Immature natural killer cell (primary cell): ENCODE results near the gene WDFY4. TPM values are rescaled to one million over a fixed set of nuclear protein-coding genes. Genes with fewer than 3 reads are reported as not detected.

ENCODE experiments used
- DNase-seq, 3 donors: peaks; one replicate each; pipeline ENCODE4 v3.0.0; 2022; ENCODE audit warnings: mixed read lengths in 1 of 3
- H3K27ac Mint-ChIP-seq, 6 donors: one replicate each; pipeline ENCODE4 v1.8.0; 2020; ENCODE audit warnings: mixed read lengths in 6 of 6, mild to moderate bottlenecking in 5 of 6, inconsistent platforms in 4 of 6, moderate library complexity in 3 of 6
- H3K27me3 Mint-ChIP-seq, 3 donors: one replicate each; pipeline ENCODE4 v1.8.0; 2020 to 2021; ENCODE audit warnings: low read depth in 3 of 3, mild to moderate bottlenecking in 3 of 3, mixed read lengths in 3 of 3, moderate library complexity in 3 of 3, inconsistent platforms in 1 of 3
- H3K36me3 Mint-ChIP-seq, 3 donors: one replicate each; pipeline ENCODE4 v1.8.0; 2020; ENCODE audit warnings: mixed read lengths in 3 of 3, inconsistent platforms in 2 of 3, mild to moderate bottlenecking in 2 of 3
- H3K4me1 Mint-ChIP-seq, 2 donors: one replicate each; pipeline ENCODE4 v1.8.0; 2020; ENCODE audit warnings: inconsistent platforms in 2 of 2, mild to moderate bottlenecking in 2 of 2, mixed read lengths in 2 of 2, moderate library complexity in 1 of 2
- H3K4me3 Mint-ChIP-seq, 5 donors: one replicate each; pipeline ENCODE4 v1.8.0; 2020; ENCODE audit warnings: mild to moderate bottlenecking in 5 of 5, mixed read lengths in 5 of 5, inconsistent platforms in 3 of 5, moderate library complexity in 3 of 5
- H3K9me3 Mint-ChIP-seq, 6 donors: one replicate each; pipeline ENCODE4 v1.8.0; 2020; ENCODE audit warnings: mild to moderate bottlenecking in 6 of 6, mixed read lengths in 6 of 6, inconsistent platforms in 4 of 6, moderate library complexity in 3 of 6
- polyA plus RNA-seq, 3 donors: library from polyadenylated mRNA; unstranded; fragments of 300-500 nt; fragmentation: Illumina TruSeq; gene quantifications; one replicate each; pipeline ENCODE4 v1.2.3, GENCODE V29; 2021

The WDFY4 gene
- polyA plus RNA-seq, 3 donors from 2014 or later: 1.0 to 2.2 TPM; not detected in 1

- DNase-seq: no peak
- H3K27ac Mint-ChIP-seq: no peak overlapping the region
- H3K36me3 Mint-ChIP-seq: no peaks in the 10 kb centered on the region
- H3K27me3 Mint-ChIP-seq: peaks cover 2 to 6% (median 2%) of the 10 kb centered on the region in 3 donors
- H3K9me3 Mint-ChIP-seq: no peaks in the 10 kb centered on the region
- H3K4me1 Mint-ChIP-seq: no peaks in the 10 kb centered on the region
- no peak overlapping the region for H3K4me3 Mint-ChIP-seq
Measured at GRCh38 chr10:48701139-48701901, 16.6 kb downstream of the WDFY4 start.

- H3K4me1 Mint-ChIP-seq: no peaks in the 10 kb centered on the region
- DNase-seq: no peak
- no peak overlapping the region for H3K27ac Mint-ChIP-seq
- H3K27me3 Mint-ChIP-seq: peaks cover 0 to 6% (median 2%) of the 10 kb centered on the region in 3 donors
- H3K9me3 Mint-ChIP-seq: no peaks in the 10 kb centered on the region
- no peaks in the 10 kb centered on the region for H3K36me3 Mint-ChIP-seq
- H3K4me3 Mint-ChIP-seq: no peak overlapping the region
Measured at GRCh38 chr10:48701941-48702340, 17.3 kb downstream of the WDFY4 start.

GRCh38 chr10:48703531-48704122, 19.0 kb downstream of the WDFY4 start:
- no peak overlapping the region for H3K4me3 Mint-ChIP-seq
- H3K36me3 Mint-ChIP-seq: no peaks in the 10 kb centered on the region
- no peak for DNase-seq
- peaks cover 0 to 6% (median 5%) of the 10 kb centered on the region in 3 donors for H3K27me3 Mint-ChIP-seq
- H3K27ac Mint-ChIP-seq: no peak overlapping the region
- peaks cover 0 to 2% (median 0%) of the 10 kb centered on the region in 6 donors for H3K9me3 Mint-ChIP-seq
- H3K4me1 Mint-ChIP-seq: no peaks in the 10 kb centered on the region

GRCh38 chr10:48704156-48704555, 19.5 kb downstream of the WDFY4 start:
- no peak for DNase-seq
- Mint-ChIP-seq H3K9me3 (peaks cover 0 to 2% (median 0%) of the 10 kb centered on the region in 6 donors), H3K4me3 (no peak overlapping the region), H3K27me3 (peaks cover 0 to 6% (median 5%) of the 10 kb centered on the region in 3 donors), H3K4me1 (no peaks in the 10 kb centered on the region), H3K27ac (no peak overlapping the region), H3K36me3 (no peaks in the 10 kb centered on the region)

GRCh38 chr10:48705401-48705938, 20.8 kb downstream of the WDFY4 start:
- H3K36me3 Mint-ChIP-seq: no peaks in the 10 kb centered on the region
- H3K4me3 Mint-ChIP-seq: no peak overlapping the region
- H3K9me3 Mint-ChIP-seq: peaks cover 0 to 2% (median 0%) of the 10 kb centered on the region in 6 donors
- H3K27me3 Mint-ChIP-seq: peaks cover 0 to 6% (median 6%) of the 10 kb centered on the region in 3 donors
- DNase-seq: no peak
- no peak overlapping the region for H3K27ac Mint-ChIP-seq
- no peaks in the 10 kb centered on the region for H3K4me1 Mint-ChIP-seq

DNA sequence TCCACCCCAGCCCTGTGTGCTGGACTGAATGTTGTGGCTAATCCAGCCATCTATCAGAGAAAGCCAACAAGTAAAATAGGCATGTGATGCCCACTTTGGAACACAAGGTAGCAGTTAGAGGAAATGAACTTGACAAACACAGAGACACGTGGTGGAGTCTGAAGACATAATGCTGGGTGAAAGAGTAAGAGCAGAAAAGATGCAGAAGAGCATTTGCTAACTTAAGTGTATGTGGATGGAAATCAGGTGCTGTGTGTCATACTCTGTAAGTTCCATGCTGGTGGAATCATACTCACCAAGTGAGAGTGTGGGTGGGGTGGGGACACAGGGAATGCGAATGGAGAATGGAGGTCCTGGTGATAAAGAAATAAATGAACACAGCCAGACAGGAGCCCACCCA, 22.8 kb downstream of the WDFY4 start:
- Mint-ChIP-seq H3K27me3 (peaks cover 0 to 9% (median 3%) of the 10 kb centered on the region in 3 donors), H3K36me3 (no peaks in the 10 kb centered on the region), H3K4me1 (no peaks in the 10 kb centered on the region), H3K9me3 (peaks cover 0 to 2% (median 0%) of the 10 kb centered on the region in 6 donors), H3K4me3 (no peak overlapping the region), H3K27ac (no peak overlapping the region)
- no peak for DNase-seq

- Mint-ChIP-seq H3K27ac (no peak overlapping the region), H3K4me3 (no peak overlapping the region), H3K9me3 (peaks cover 0 to 2% (median 0%) of the 10 kb centered on the region in 6 donors), H3K4me1 (no peaks in the 10 kb centered on the region), H3K36me3 (no peaks in the 10 kb centered on the region), H3K27me3 (peaks cover 0 to 9% (median 3%) of the 10 kb centered on the region in 3 donors)
- no peak for DNase-seq
Measured at GRCh38 chr10:48708144-48708543, 23.5 kb downstream of the WDFY4 start.

DNA sequence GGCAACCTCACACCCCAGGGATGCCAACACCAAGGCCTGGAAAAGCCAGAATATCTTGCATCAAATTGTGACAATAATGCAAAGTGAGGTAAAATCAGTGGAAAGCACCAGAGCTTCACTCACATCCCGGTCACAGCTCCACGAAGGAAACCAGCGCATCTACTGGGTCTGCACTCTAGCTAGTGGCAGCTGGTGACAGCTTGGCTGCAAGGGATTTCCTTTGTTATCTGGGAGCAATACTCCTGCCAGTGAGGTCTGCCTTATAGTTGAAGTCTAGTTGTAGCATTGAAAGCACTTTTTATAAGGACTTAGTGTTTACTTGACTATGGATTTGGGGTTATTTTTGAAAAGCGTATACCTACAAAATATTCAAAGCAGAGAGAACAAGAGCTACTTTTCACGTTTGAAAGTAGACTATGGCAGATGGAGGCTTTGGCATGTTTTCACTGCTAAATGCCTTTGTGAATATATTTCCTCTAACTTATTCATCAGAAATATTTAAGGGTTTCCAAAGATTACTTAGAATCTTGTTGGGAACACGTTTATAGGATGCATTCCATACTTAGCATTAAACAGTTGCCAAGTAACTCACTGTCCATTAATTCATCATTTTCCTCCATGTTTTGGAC, 26.1 kb downstream of the WDFY4 start:
- Mint-ChIP-seq H3K4me3 (no peak overlapping the region), H3K36me3 (no peaks in the 10 kb centered on the region), H3K27ac (no peak overlapping the region), H3K4me1 (no peaks in the 10 kb centered on the region), H3K9me3 (peaks cover 0 to 5% (median 0%) of the 10 kb centered on the region in 6 donors), H3K27me3 (peaks cover 0 to 9% (median 0%) of the 10 kb centered on the region in 3 donors)
- no peak for DNase-seq

GRCh38 chr10:48711830-48712229, 27.2 kb downstream of the WDFY4 start:
- peaks cover 0 to 5% (median 0%) of the 10 kb centered on the region in 6 donors for H3K9me3 Mint-ChIP-seq
- peaks cover 0 to 9% (median 0%) of the 10 kb centered on the region in 3 donors for H3K27me3 Mint-ChIP-seq
- no peaks in the 10 kb centered on the region for H3K36me3 Mint-ChIP-seq
- no peaks in the 10 kb centered on the region for H3K4me1 Mint-ChIP-seq
- H3K4me3 Mint-ChIP-seq: no peak overlapping the region
- no peak overlapping the region for H3K27ac Mint-ChIP-seq
- DNase-seq: no peak

DNA sequence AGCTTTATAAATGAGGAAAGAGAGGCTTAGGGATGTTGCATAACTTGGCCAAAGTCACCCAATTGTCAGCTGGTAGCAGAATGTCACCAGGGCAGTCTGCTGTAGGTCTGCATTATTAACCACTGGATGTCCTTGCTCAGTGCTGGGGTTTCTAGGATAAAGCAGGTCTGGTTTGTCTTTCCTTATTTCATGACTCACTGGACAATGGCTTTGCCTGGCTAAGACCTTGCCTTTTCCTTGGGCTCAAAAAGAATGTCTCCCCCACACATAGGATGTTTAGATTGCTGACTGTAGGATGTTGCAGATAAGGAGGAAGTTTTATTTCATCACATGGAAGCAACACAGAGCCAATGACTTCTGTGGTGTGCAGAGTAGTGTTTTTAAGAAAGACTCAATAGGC, 29.4 kb downstream of the WDFY4 start:
- Mint-ChIP-seq H3K27ac (no peak overlapping the region), H3K36me3 (no peaks in the 10 kb centered on the region), H3K4me3 (no peak overlapping the region), H3K4me1 (no peaks in the 10 kb centered on the region), H3K27me3 (peaks cover 0 to 11% (median 0%) of the 10 kb centered on the region in 3 donors), H3K9me3 (peaks cover 0 to 5% (median 0%) of the 10 kb centered on the region in 6 donors)
- DNase-seq: no peak

- DNase-seq: no peak
- Mint-ChIP-seq H3K4me3 (no peak overlapping the region), H3K27ac (no peak overlapping the region), H3K27me3 (peaks cover 0 to 8% (median 2%) of the 10 kb centered on the region in 3 donors), H3K36me3 (no peaks in the 10 kb centered on the region), H3K4me1 (no peaks in the 10 kb centered on the region), H3K9me3 (peaks cover 0 to 5% (median 0%) of the 10 kb centered on the region in 6 donors)
Measured at GRCh38 chr10:48716416-48716815, 31.7 kb downstream of the WDFY4 start.

DNA sequence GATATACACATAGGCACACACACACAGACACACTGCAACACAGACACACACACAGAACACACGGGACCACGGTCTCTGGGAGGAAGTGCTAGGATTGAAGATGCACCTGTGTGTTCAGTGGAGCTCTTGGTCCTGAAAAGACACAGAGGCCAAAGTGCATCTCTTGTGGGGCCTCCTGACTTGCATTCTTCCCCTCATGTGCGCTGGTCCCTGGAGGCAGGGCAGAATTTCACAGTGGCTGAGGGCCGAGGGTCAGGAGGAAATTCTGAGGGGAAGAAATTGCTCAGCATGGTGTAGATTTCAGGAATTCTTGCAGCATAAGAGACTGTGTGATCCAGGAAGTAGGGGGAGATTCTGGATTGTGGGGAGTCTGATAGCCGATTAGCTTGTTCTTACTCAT, 35.9 kb downstream of the WDFY4 start:
- Mint-ChIP-seq H3K9me3 (peaks cover 0 to 3% (median 0%) of the 10 kb centered on the region in 6 donors), H3K36me3 (no peaks in the 10 kb centered on the region), H3K4me1 (no peaks in the 10 kb centered on the region), H3K27ac (no peak overlapping the region), H3K27me3 (peaks cover 2 to 5% (median 2%) of the 10 kb centered on the region in 3 donors), H3K4me3 (no peak overlapping the region)
- no peak for DNase-seq

GRCh38 chr10:48722153-48723145, 37.8 kb downstream of the WDFY4 start:
- no peaks in the 10 kb centered on the region for H3K4me1 Mint-ChIP-seq
- H3K27me3 Mint-ChIP-seq: peaks cover 2 to 5% (median 5%) of the 10 kb centered on the region in 3 donors
- H3K36me3 Mint-ChIP-seq: no peaks in the 10 kb centered on the region
- H3K27ac Mint-ChIP-seq: no peak overlapping the region
- no peaks in the 10 kb centered on the region for H3K9me3 Mint-ChIP-seq
- H3K4me3 Mint-ChIP-seq: no peak overlapping the region
- DNase-seq: no peak
